B cell (primary cell): ENCODE results near the gene NIPAL4. TPM values are rescaled to one million over a fixed set of nuclear protein-coding genes. Genes with fewer than 3 reads are reported as not detected.

ENCODE experiments used
- ATAC-seq: fragments of 200-7000 bp; cut with Tn5 transposase; one replicate; pipeline ENCODE4 v1.10.0; 2021; ENCODE audit warnings: low read depth, mild to moderate bottlenecking, moderate number of reproducible peaks, moderate library complexity
- CTCF ChIA-PET: fragments of 350-600 bp; sonication (Branson Sonifier 250); formaldehyde crosslinking; loops from one replicate; lab custom pipeline; 2021; ENCODE audit warnings: antibody characterized with exemption, inconsistent platforms; lab: Charles Lee
- POLR2A ChIA-PET: fragments of 350-600 bp; sonication (Branson Sonifier 250); formaldehyde crosslinking; loops from one replicate; lab custom pipeline; 2021; ENCODE audit warnings: antibody characterized with exemption; lab: Charles Lee
- DNase-seq: peaks from one replicate; pipeline ENCODE4 v3.0.0; 2013
- H2AFZ ChIP-seq: 2 replicates; pipeline ENCODE4 v1.6.1; 2012; ENCODE audit warnings: mild to moderate bottlenecking, low read depth, low read length; ENCODE audit not compliant: insufficient read depth, poor library complexity, severe bottlenecking
- H3K27ac ChIP-seq, 2 donors: 1 replicate in 1 of 2; 2 replicates in 1 of 2; pipeline ENCODE4 v1.5.1; 2012 to 2013; ENCODE audit warnings: low read length in 2 of 2, mild to moderate bottlenecking in 2 of 2, moderate library complexity in 1 of 2
- H3K27me3 ChIP-seq, 4 experiments: fragments of 200-600 bp in 1 of 4; sonication (generic) in 1 of 4; replicated peaks in 1 of 4; 1 replicate in 2 of 4; 2 replicates in 2 of 4; pipeline versions ENCODE4 v1.6.1 to v1.7.0; 2013 to 2016; ENCODE audit warnings: low read length in 3 of 4, mild to moderate bottlenecking in 2 of 4, mixed read lengths in 1 of 4, moderate library complexity in 1 of 4; ENCODE audit not compliant: insufficient read depth in 4 of 4, control insufficient read depth in 3 of 4; ENCODE audit errors: control extremely low read depth in 1 of 4
- H3K36me3 ChIP-seq, 2 experiments: replicated peaks in 1 of 2; 1 replicate in 1 of 2; 2 replicates in 1 of 2; pipeline versions ENCODE4 v1.6.1 to v1.7.1; 2013; ENCODE audit warnings: low read length in 1 of 2; ENCODE audit not compliant: insufficient read depth in 2 of 2, control insufficient read depth in 1 of 2; ENCODE audit errors: control extremely low read depth in 1 of 2, extremely low read depth in 1 of 2
- H3K4me1 ChIP-seq, 2 donors: fragments of 200-600 bp in 1 of 2; sonication (generic) in 1 of 2; 1 replicate in 1 of 2; 2 replicates in 1 of 2; pipeline versions ENCODE4 v1.5.1 to v1.6.1; 2013 to 2017; ENCODE audit warnings: low read length in 2 of 2; ENCODE audit not compliant: control insufficient read depth in 2 of 2, insufficient read depth in 2 of 2
- H3K4me2 ChIP-seq: replicated peaks from 2 replicates; pipeline ENCODE3; 2012; ENCODE audit warnings: mild to moderate bottlenecking, low read depth, low read length; ENCODE audit not compliant: poor library complexity, severe bottlenecking
- H3K4me3 ChIP-seq, 5 experiments: fragments of 200-600 bp in 1 of 5; sonication (generic) in 1 of 5; 1 replicate in 3 of 5; 2 replicates in 2 of 5; pipeline versions ENCODE4 v1.5.1 to v1.7.0; 2011 to 2016; ENCODE audit warnings: low read length in 4 of 5, mild to moderate bottlenecking in 4 of 5, low read depth in 2 of 5, control low read depth in 1 of 5, moderate library complexity in 1 of 5; ENCODE audit not compliant: insufficient read depth in 1 of 5; ENCODE audit errors: control extremely low read depth in 1 of 5, extremely low read depth in 1 of 5
- H3K79me2 ChIP-seq: fragments of 200-600 bp; sonication (generic); one replicate; pipeline ENCODE4 v1.6.0; 2016; ENCODE audit warnings: low read length; ENCODE audit not compliant: control insufficient read depth, insufficient read depth
- H3K9ac ChIP-seq: fragments of 200-600 bp; sonication (generic); 2 replicates; pipeline ENCODE4 v1.6.1; 2017; ENCODE audit warnings: mild to moderate bottlenecking, low read length, moderate library complexity
- H3K9me3 ChIP-seq, 3 donors: one replicate each; pipeline versions ENCODE4 v1.6.1 to v1.7.1; 2013; ENCODE audit warnings: low read length in 2 of 3; ENCODE audit not compliant: control insufficient read depth in 2 of 3, insufficient read depth in 1 of 3; ENCODE audit errors: control extremely low read depth in 1 of 3
- H4K20me1 ChIP-seq: 2 replicates; pipeline ENCODE4 v1.6.0; 2012; ENCODE audit warnings: mild to moderate bottlenecking, low read length; ENCODE audit not compliant: insufficient read depth, control insufficient read depth, poor library complexity, severe bottlenecking
- H3K27ac Mint-ChIP-seq: one replicate; pipeline ENCODE4 v1.8.0; 2021; ENCODE audit warnings: mixed read lengths
- H3K27me3 Mint-ChIP-seq: one replicate; pipeline ENCODE4 v1.8.0; 2021; ENCODE audit warnings: mixed read lengths
- H3K4me1 Mint-ChIP-seq: one replicate; pipeline ENCODE4 v1.8.0; 2021; ENCODE audit warnings: mixed read lengths
- H3K4me3 Mint-ChIP-seq: one replicate; pipeline ENCODE4 v1.8.0; 2021; ENCODE audit warnings: mixed read lengths
- H3K9me3 Mint-ChIP-seq: one replicate; pipeline ENCODE4 v1.8.0; 2022; ENCODE audit warnings: mixed read lengths; ENCODE audit not compliant: insufficient read depth
- EZH2 ChIP-seq: IDR thresholded peaks from 2 replicates; pipeline ENCODE4 v1.6.1; 2012; ENCODE audit warnings: borderline replicate concordance, low read depth, mild to moderate bottlenecking, moderate library complexity, low read length; ENCODE audit not compliant: insufficient read depth, poor library complexity, severe bottlenecking
- WGBS: methylation state at CpG from one replicate; pipeline ENCODE4 v1.1.5; 2013; ENCODE audit warnings: missing lambda C conversion rate; ENCODE audit not compliant: insufficient coverage; 5-methylcytosine and 5-hydroxymethylcytosine counted together
- intact Hi-C: fragments of 100-400 bp; cut with micrococcal nuclease; formaldehyde crosslinking; loops from one replicate; pipeline ENCODE4 v1.10.0; 2022
- polyA plus RNA-seq: library from polyadenylated mRNA; depleted of rRNA; stranded (reverse); fragments of >200 nt; gene quantifications from 2 replicates; pipeline ENCODE4 v1.2.3, GENCODE V29; 2012
- total RNA-seq, 2 donors: library from RNA; stranded (reverse); fragments of 120-200 nt in 1 of 2; gene quantifications; 1 replicate in 1 of 2; 2 replicates in 1 of 2; pipeline versions ENCODE4 v1.2.3 to v1.2.4, GENCODE V29; 2013 to 2022
- TF ChIP-seq, protein P1 (sequence below): fragments of 200-600 bp; IDR thresholded peaks from one replicate; pipeline ENCODE4 v1.8.0; 2022; ENCODE audit warnings: antibody characterized with exemption, mild to moderate bottlenecking

NIPAL4 gene
- total and polyA plus RNA-seq, 2 donors (not counting 1 experiment from before 2014, with no cell fraction given), result 4.6 to 6.4 TPM

DNA sequence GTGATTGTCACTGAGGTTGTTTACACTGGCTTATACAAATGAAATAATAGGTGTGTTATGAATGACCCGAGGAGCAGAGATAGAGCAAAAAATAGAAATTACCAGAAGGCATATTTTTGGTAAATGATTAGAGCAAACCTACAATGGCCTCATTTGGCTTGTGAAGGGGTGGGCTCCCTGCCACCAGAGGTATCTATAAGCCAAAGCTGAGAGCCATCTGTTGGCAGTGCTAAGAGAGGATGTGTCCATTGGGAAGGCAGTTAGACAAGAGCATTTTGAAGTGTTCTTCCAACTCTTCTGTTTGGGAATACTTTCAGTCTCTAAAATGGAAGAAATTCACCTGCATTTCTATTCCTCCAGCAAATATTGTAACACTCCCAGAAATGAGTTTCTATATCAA, 10.6 kb downstream of the NIPAL4 start:
- peak overlapping the region in 1 of 2 donors; percentile 46 for H3K27ac ChIP-seq
- no peak overlapping the region for H2AFZ ChIP-seq
- CTCF ChIA-PET, result interaction anchor here (1.0 to 15.5 kb wide), 12 partner anchors 8 to 273 kb away, joined by 3 to 162 read pairs (median 8); partner anchors contain the start of genes LSM11 and NIPAL4
- Mint-ChIP-seq H3K27ac (peak overlapping the region; percentile 2), H3K4me3 (no peak overlapping the region), H3K4me1 (peaks cover 48% of the 10 kb centered on the region), H3K9me3 (no peaks in the 10 kb centered on the region), H3K27me3 (no peaks in the 10 kb centered on the region)
- DNase-seq, result no peak
- WGBS, result 100% methylated on average over 1 of the region's 1 CpG
- H3K27me3 ChIP-seq, result no peaks in the 10 kb centered on the region
- no peak overlapping the region for H3K9ac ChIP-seq
- H3K9me3 ChIP-seq, result no peaks in the 10 kb centered on the region
- intact Hi-C loops, result no loop called here
- H3K4me2 ChIP-seq, result no peak overlapping the region
- H4K20me1 ChIP-seq, result no peaks in the 10 kb centered on the region
- POLR2A ChIA-PET, result no interaction called here
- H3K79me2 ChIP-seq, result no peaks in the 10 kb centered on the region
- TF ChIP-seq EZH2, result no peak
- TF ChIP-seq, protein P1, sequence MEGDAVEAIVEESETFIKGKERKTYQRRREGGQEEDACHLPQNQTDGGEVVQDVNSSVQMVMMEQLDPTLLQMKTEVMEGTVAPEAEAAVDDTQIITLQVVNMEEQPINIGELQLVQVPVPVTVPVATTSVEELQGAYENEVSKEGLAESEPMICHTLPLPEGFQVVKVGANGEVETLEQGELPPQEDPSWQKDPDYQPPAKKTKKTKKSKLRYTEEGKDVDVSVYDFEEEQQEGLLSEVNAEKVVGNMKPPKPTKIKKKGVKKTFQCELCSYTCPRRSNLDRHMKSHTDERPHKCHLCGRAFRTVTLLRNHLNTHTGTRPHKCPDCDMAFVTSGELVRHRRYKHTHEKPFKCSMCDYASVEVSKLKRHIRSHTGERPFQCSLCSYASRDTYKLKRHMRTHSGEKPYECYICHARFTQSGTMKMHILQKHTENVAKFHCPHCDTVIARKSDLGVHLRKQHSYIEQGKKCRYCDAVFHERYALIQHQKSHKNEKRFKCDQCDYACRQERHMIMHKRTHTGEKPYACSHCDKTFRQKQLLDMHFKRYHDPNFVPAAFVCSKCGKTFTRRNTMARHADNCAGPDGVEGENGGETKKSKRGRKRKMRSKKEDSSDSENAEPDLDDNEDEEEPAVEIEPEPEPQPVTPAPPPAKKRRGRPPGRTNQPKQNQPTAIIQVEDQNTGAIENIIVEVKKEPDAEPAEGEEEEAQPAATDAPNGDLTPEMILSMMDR, result no peak
- H3K4me3 ChIP-seq, result no peak overlapping the region
- peaks cover 6 to 66% of the 10 kb centered on the region in 2 experiments for H3K36me3 ChIP-seq
- peaks cover 5 to 27% of the 10 kb centered on the region in 2 donors for H3K4me1 ChIP-seq
- no peak for ATAC-seq

DNA sequence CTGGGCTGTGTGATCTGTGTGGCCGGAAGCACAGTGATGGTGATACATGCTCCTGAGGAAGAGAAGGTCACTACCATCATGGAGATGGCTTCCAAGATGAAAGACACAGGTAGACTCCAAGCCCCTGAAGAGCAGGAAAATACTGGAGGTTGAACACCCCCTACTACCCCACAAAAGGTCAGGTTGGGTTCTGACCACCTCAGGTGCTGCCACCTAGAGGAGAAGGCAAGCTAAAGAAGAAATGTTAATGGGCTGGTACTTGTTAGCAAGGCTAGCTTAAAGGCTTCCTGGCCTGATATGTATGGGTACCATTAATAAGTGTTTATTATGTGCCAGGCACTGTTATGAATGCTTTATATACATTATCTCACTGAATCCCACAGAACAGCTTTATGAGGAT, 11.7 kb downstream of the NIPAL4 start:
- ATAC-seq, result peak; percentile 67

More for the DNA sequence above, 11.7 kb downstream of the NIPAL4 start:
- H3K9me3 Mint-ChIP-seq, result no peaks in the 10 kb centered on the region
- Histone ChIP-seq H3K79me2 (peaks cover 2% of the 10 kb centered on the region), H3K9ac (no peak overlapping the region), H3K4me1 (peaks cover 5 to 29% of the 10 kb centered on the region in 2 donors), H2AFZ (no peak overlapping the region), H4K20me1 (no peaks in the 10 kb centered on the region), H3K27me3 (no peaks in the 10 kb centered on the region), H3K27ac (peak overlapping the region in 1 of 2 donors; percentile 24), H3K36me3 (peaks cover 6 to 66% of the 10 kb centered on the region in 2 experiments), H3K9me3 (no peaks in the 10 kb centered on the region), H3K4me3 (no peak overlapping the region), H3K4me2 (no peak overlapping the region)
- peak overlapping the region; percentile 68 for H3K27ac Mint-ChIP-seq
- no CpG with 5 or more reads among the region's 1 CpG for WGBS
- H3K4me1 Mint-ChIP-seq, result peaks cover 51% of the 10 kb centered on the region
- CTCF ChIA-PET, result interaction anchor here (0.7 to 15.5 kb wide), 23 partner anchors 9 to 272 kb away, joined by 3 to 162 read pairs (median 5); partner anchors contain the start of genes LSM11 and NIPAL4
- POLR2A ChIA-PET, result no interaction called here
- TF ChIP-seq, protein P1, result peak; percentile 48
- no peak for TF ChIP-seq EZH2
- DNase-seq, result peak; percentile 47
- H3K27me3 Mint-ChIP-seq, result no peaks in the 10 kb centered on the region
- intact Hi-C loops, result no loop called here
- H3K4me3 Mint-ChIP-seq, result no peak overlapping the region
